HK-2 (cell line): ENCODE data around the gene CCT6B.
"Not testable (repeated sequence)": the region's sequence is repeated elsewhere in the genome, so short reads cannot be mapped to it uniquely, and the experiment has no call there.

Experiments
- DNase-seq: peaks from one replicate; pipeline ENCODE4 v3.0.0-alpha.2; 2018; ENCODE audit not compliant: unreplicated experiment

The CCT6B gene

GRCh38 chr17:34980353-34980680, 19.1 kb upstream of the CCT6B start, which contains the start of gene LIG3:
TSS of gene LIG3 (plus strand) at chr17:34980512. CDS start at chr17:34983006, 2,494 bp downstream.
- peak; percentile 94 for DNase-seq

- DNase-seq = no peak
Observed at GRCh38 chr17:34979650-34980352, 18.5 kb upstream of the CCT6B start.

GRCh38 chr17:34979153-34979552, 17.9 kb upstream of the CCT6B start:
- no peak for DNase-seq

GRCh38 chr17:34974794-34975785, 13.8 kb upstream of the CCT6B start:
- no peak for DNase-seq

GRCh38 chr17:34974179-34974578, 12.9 kb upstream of the CCT6B start:
- no peak for DNase-seq

- no peak for DNase-seq
Observed at GRCh38 chr17:34958438-34958837, 2.8 kb downstream of the CCT6B start.

GRCh38 chr17:34950780-34951179, 10.5 kb downstream of the CCT6B start:
- not testable (repeated sequence) for DNase-seq

GRCh38 chr17:34930283-34930682, 31.0 kb downstream of the CCT6B start:
- DNase-seq = no peak

GRCh38 chr17:34926661-34927060, 34.6 kb downstream of the CCT6B start:
- no peak for DNase-seq

GRCh38 chr17:34920676-34921075, 40.6 kb downstream of the CCT6B start:
- DNase-seq = no peak

- no peak for DNase-seq
Observed at GRCh38 chr17:34917381-34917780, 43.9 kb downstream of the CCT6B start.

GRCh38 chr17:34916120-34916519, 45.1 kb downstream of the CCT6B start:
- DNase-seq = no peak

- no peak for DNase-seq
Observed at GRCh38 chr17:34913001-34913400, 48.3 kb downstream of the CCT6B start.

- DNase-seq = no peak
Observed at GRCh38 chr17:34909040-34909439, 52.2 kb downstream of the CCT6B start.

GRCh38 chr17:34902831-34903547, 58.3 kb downstream of the CCT6B start:
- no peak for DNase-seq

GRCh38 chr17:34899643-34900291, 61.5 kb downstream of the CCT6B start:
- no peak for DNase-seq

GRCh38 chr17:34895383-34895782, 65.9 kb downstream of the CCT6B start:
- DNase-seq = no peak

- DNase-seq = no peak
Observed at GRCh38 chr17:34894964-34895363, 66.3 kb downstream of the CCT6B start.

- DNase-seq = peak; percentile 22
Observed at GRCh38 chr17:34892461-34893249, 68.6 kb downstream of the CCT6B start.

- DNase-seq = no peak
Observed at GRCh38 chr17:34886831-34887230, 74.4 kb downstream of the CCT6B start.

GRCh38 chr17:34885076-34885475, 76.2 kb downstream of the CCT6B start:
- no peak for DNase-seq
